Measurements from ENCODE around the gene MICU1. TPM values are rescaled to one million over a fixed set of nuclear protein-coding genes. Genes with fewer than 3 reads are reported as not detected.

Gene MICU1
- total RNA-seq, 1 experiment from 2014 or later: 39.4 TPM

DNA sequence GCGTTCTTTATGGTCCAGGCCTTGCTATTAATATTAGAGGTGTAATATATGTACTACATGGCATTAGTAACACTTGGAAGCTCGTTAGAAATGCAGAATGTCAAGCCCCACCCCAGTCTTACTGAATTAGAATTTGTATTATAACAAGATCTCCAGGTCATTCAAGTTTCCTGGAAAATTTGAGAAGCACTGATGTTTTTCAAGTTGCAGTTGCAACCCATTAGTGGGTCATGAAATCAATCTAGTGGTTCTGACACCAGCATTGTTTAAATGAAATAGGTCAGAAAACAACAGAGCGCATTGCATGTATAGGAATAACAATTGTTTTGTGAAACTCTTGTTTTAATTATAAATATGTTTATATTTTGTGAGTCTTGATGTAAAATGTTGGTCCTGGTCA, 28.8 kb upstream of the MICU1 start (continued):
- TF ChIP-seq, protein P1, sequence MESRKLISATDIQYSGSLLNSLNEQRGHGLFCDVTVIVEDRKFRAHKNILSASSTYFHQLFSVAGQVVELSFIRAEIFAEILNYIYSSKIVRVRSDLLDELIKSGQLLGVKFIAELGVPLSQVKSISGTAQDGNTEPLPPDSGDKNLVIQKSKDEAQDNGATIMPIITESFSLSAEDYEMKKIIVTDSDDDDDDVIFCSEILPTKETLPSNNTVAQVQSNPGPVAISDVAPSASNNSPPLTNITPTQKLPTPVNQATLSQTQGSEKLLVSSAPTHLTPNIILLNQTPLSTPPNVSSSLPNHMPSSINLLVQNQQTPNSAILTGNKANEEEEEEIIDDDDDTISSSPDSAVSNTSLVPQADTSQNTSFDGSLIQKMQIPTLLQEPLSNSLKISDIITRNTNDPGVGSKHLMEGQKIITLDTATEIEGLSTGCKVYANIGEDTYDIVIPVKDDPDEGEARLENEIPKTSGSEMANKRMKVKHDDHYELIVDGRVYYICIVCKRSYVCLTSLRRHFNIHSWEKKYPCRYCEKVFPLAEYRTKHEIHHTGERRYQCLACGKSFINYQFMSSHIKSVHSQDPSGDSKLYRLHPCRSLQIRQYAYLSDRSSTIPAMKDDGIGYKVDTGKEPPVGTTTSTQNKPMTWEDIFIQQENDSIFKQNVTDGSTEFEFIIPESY (IDR thresholded peaks at IDR 0.05; ENCODE audit: extremely low read depth, insufficient replicate concordance, low read length): no peak
- TF ChIP-seq SRF (IDR thresholded peaks at IDR 0.05; ENCODE audit: low read depth) (no peak), SP1 (IDR thresholded peaks at IDR 0.05; ENCODE audit: low read depth) (no peak), TCF7L2 (IDR thresholded peaks at IDR 0.05; ENCODE audit: borderline replicate concordance, extremely low read depth, insufficient read depth, insufficient read length) (no peak)

DNA sequence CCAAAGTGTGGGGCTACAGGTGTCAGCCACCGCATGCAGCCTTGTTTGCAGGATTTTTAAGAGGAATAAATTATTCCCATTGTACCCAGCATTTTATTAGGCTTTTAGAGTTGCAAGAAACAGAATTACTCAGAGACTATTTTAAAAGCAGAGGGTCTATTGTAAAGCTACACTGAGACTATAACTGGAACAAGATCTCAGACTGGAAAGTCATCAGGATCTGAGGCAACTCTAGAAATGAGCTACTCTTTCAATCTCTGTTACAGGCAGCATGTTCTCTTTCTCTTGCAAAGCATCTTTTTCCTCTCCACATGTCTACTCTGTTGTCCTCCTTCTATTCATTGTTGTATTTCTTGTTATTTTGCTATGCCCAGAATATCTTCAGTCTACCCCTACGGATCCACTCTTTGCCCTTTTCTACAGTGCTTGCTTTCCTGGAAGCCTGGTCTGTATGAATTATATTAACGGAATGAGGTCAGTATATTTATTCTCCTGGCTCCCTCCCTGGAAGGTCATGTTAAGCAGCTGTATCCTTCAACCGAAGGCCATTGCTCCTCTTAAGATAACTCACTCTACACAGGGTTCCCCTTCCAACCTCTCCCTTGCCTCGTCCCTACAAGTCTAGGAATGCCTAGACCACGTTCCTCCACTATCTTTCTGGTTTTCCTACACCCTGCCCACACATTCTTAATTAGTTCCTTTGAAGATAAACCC, 27.7 kb upstream of the MICU1 start:
- intact Hi-C loops (cut with micrococcal nuclease): no loop called here
- Histone ChIP-seq H3K27me3 (ENCODE audit: insufficient read depth, low read length) (no peaks in the 10 kb centered on the region), H3K9me3 (ENCODE audit: control insufficient read depth in 1 of 2, insufficient read depth in 1 of 2, low read depth in 1 of 2, low read length in 2 of 2) (no peaks in the 10 kb centered on the region), H3K9ac (ENCODE audit: low read length) (no peak overlapping the region), H3K4me3 (replicated peaks in 1 of 2; ENCODE audit: low read depth in 1 of 2, low read length in 2 of 2) (no peak overlapping the region), H2AFZ (ENCODE audit: low read depth, low read length, poor library complexity, severe bottlenecking) (no peak overlapping the region), H4K20me1 (ENCODE audit: insufficient read depth) (no peaks in the 10 kb centered on the region), H3K27ac (ENCODE audit: low read depth, low read length) (no peak overlapping the region), H3K4me1 (ENCODE audit: control insufficient read depth in 1 of 2, insufficient read depth in 2 of 2, low read length in 2 of 2) (no peaks in the 10 kb centered on the region), H3K79me2 (ENCODE audit: insufficient read depth, low read length) (no peaks in the 10 kb centered on the region), H3K36me3 (ENCODE audit: control insufficient read depth in 1 of 2, insufficient read depth in 2 of 2, low read length in 2 of 2) (no peaks in the 10 kb centered on the region), H3K9me2 (ENCODE audit: insufficient read depth) (no peaks in the 10 kb centered on the region), H3K4me2 (ENCODE audit: low read length) (no peak overlapping the region)
- TF ChIP-seq RAD21 (IDR thresholded peaks at IDR 0.05; ENCODE audit: low read depth) (no peak), CBX3 (IDR thresholded peaks at IDR 0.05; ENCODE audit: low read depth) (no peak), JUND (IDR thresholded peaks at IDR 0.05) (no peak), YY1 (IDR thresholded peaks at IDR 0.05; ENCODE audit: extremely low read depth, insufficient replicate concordance, low read depth, low read length) (no peak), EZH2 (IDR thresholded peaks at IDR 0.05) (no peak), POLR2A (IDR thresholded peaks at IDR 0.05; ENCODE audit: borderline replicate concordance, extremely low read depth, insufficient read depth, insufficient read length) (no peak), SRF (IDR thresholded peaks at IDR 0.05; ENCODE audit: low read depth) (no peak), ZFX (IDR thresholded peaks at IDR 0.05) (no peak), SP1 (IDR thresholded peaks at IDR 0.05; ENCODE audit: low read depth) (no peak), ZNF274 (IDR thresholded peaks at IDR 0.05; ENCODE audit: low read depth, low read length) (no peak), SIN3A (IDR thresholded peaks at IDR 0.05; ENCODE audit: low read depth) (no peak), EZH2phosphoT487 (IDR thresholded peaks at IDR 0.05; ENCODE audit: borderline replicate concordance) (no peak), POLR2AphosphoS5 (IDR thresholded peaks at IDR 0.05; ENCODE audit: low read depth, low read length) (no peak), ELF1 (IDR thresholded peaks at IDR 0.05; ENCODE audit: borderline replicate concordance, low read depth) (no peak)
- TF ChIP-seq, protein P2, sequence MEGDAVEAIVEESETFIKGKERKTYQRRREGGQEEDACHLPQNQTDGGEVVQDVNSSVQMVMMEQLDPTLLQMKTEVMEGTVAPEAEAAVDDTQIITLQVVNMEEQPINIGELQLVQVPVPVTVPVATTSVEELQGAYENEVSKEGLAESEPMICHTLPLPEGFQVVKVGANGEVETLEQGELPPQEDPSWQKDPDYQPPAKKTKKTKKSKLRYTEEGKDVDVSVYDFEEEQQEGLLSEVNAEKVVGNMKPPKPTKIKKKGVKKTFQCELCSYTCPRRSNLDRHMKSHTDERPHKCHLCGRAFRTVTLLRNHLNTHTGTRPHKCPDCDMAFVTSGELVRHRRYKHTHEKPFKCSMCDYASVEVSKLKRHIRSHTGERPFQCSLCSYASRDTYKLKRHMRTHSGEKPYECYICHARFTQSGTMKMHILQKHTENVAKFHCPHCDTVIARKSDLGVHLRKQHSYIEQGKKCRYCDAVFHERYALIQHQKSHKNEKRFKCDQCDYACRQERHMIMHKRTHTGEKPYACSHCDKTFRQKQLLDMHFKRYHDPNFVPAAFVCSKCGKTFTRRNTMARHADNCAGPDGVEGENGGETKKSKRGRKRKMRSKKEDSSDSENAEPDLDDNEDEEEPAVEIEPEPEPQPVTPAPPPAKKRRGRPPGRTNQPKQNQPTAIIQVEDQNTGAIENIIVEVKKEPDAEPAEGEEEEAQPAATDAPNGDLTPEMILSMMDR (IDR thresholded peaks at IDR 0.05 in 2 of 3, conservative IDR thresholded peaks at IDR 0.05 in 1 of 3; ENCODE audit: borderline replicate concordance in 1 of 3, insufficient read depth in 1 of 3, low read depth in 2 of 3, low read length in 2 of 3): no peak
- TF ChIP-seq, protein P3, sequence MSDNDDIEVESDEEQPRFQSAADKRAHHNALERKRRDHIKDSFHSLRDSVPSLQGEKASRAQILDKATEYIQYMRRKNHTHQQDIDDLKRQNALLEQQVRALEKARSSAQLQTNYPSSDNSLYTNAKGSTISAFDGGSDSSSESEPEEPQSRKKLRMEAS (IDR thresholded peaks at IDR 0.05): no peak
- TF ChIP-seq, protein P1 (IDR thresholded peaks at IDR 0.05; ENCODE audit: extremely low read depth, insufficient replicate concordance, low read length): no peak
- BruUV-seq (replicated peaks): no TSS peak
- ATAC-seq: no peak
- ChIA-PET POLR2A (no interaction called here), RAD21 (ENCODE audit: low non-redundant PET in 1 of 2, low total read pairs in 2 of 2, uncharacterized antibody in 2 of 2, unreplicated experiment in 2 of 2) (no interaction called here), CTCF (no interaction called here)
- DNase-seq (ENCODE audit: low read depth, low spot score): no peak

All from HCT116 (cell line).